ENCODE results near the gene P2RY13.

Gene P2RY13

GRCh38 chr3:151329363-151329762, at the start of gene P2RY13:
Gene P2RY13 (minus strand): TSS chr3:151329549. CDS start chr3:151329528, 21 bp downstream.
- no peak for DNase-seq (ENCODE audit: low read depth in 2 of 2)

GRCh38 chr3:151377768-151378385, 48.5 kb upstream of the P2RY13 start:
- DNase-seq (ENCODE audit: low read depth in 2 of 2), result no peak

GRCh38 chr3:151372063-151372820, 42.9 kb upstream of the P2RY13 start:
- no peak for DNase-seq (ENCODE audit: low read depth in 2 of 2)

- DNase-seq (ENCODE audit: low read depth in 2 of 2), result no peak
Measured at GRCh38 chr3:151371526-151371925, 42.2 kb upstream of the P2RY13 start.

- no peak for DNase-seq (ENCODE audit: low read depth in 2 of 2)
Measured at GRCh38 chr3:151367448-151367847, 38.1 kb upstream of the P2RY13 start.

DNA sequence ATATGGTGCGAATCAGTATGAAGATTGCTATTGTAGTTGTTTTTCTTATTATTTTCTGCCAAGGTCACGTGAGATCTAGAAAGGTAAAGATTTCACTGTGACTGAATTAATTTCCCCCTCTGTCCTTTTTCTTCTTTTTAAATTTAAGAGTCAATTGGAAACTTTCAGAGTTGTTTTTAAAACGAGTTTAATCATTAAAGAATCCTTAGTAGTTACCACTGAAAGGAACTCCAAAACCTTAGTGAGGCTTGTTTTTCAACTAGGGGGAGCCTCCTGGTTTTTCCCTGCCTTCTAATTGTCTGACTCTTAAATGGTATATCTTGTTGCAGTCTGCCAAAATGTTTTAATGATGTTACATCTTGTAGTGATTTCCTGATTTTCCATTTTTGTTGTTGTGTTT, 37.6 kb upstream of the P2RY13 start:
- DNase-seq (ENCODE audit: low read depth in 2 of 2), result no peak

DNA sequence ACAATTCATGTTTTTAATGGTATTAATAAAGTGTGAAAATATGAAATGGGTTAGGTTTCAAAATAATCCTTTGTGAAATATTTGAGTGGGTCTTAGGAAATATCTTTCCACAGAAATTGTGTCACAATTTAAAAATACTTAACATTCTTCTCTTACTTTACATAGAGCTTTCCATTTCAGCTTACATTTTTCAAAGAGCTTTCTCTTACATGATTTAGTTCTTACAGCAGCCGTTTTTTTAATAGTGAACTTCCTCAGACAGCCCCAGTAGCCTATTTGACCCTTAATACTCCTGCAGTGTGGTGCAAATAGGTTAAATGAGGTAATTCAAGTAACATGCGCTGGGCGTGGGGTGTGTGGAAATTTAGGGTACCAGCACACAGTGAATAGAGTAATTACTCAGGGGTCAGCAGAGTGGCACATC, 33.4 kb upstream of the P2RY13 start:
- peak in 1 of 2 experiments; percentile 22 for DNase-seq (ENCODE audit: low read depth in 2 of 2)

DNA sequence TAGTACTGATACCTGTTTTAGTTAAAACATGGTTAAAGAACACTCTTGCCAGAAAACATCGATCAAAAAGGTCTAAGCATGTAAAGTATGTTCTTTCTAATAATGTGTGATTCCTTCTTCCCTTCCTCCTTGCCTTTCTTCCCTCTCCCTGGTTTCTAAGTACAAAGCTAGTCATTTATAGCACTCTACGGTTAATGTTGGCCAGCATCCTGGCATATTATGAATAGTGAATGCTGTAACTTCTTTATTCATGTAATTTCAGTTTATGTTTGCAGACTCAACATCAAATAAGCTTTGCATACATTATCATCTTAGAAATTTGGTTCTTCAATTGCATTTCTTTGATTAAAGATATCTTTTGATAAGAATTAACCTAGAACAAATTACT, 28.1 kb upstream of the P2RY13 start:
- DNase-seq (ENCODE audit: low read depth in 2 of 2), result no peak

GRCh38 chr3:151356794-151357462, 27.6 kb upstream of the P2RY13 start:
- no peak for DNase-seq (ENCODE audit: low read depth in 2 of 2)

DNA sequence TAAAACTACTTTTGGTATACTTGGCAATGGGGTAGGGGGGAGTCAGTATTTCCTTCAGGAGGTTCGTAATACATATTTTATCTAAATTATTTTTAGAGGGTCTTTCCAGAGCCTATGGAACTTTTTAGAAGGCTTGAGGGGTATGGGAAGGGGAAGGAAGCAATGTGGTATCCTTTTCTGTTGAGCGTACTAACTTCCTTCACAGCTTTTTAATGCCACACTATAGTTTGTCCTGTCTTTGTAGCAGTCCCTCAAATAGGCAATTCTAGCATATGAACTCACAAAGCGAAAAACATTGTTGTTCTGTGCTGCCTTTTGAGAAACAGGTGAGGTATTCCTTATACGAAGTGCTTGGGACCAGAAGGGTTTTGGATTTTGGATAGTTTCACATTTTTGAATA, 22.3 kb upstream of the P2RY13 start:
- no peak for DNase-seq (ENCODE audit: low read depth in 2 of 2)

DNA sequence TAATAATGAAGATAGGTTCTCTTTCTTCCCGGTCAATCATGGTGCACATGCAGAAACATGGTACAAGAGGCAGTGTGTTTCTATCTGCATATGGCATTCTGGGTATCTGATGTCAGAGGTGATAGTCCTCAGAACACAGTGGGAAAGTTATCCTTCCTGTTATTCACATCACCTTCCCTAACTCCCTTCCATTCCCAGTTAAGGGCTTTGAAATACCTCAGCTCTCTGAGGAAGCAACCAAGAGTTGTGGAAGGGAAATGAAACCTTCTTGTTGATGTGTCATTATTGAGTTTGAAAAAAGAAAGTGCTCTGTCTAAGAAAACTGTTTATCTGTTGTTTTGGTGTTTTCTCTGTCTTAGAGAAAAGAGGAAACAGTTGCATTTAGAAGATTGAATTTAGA, 21.9 kb upstream of the P2RY13 start:
- no peak for DNase-seq (ENCODE audit: low read depth in 2 of 2)

- no peak for DNase-seq (ENCODE audit: low read depth in 2 of 2)
Measured at GRCh38 chr3:151350656-151351055, 21.3 kb upstream of the P2RY13 start.

DNA sequence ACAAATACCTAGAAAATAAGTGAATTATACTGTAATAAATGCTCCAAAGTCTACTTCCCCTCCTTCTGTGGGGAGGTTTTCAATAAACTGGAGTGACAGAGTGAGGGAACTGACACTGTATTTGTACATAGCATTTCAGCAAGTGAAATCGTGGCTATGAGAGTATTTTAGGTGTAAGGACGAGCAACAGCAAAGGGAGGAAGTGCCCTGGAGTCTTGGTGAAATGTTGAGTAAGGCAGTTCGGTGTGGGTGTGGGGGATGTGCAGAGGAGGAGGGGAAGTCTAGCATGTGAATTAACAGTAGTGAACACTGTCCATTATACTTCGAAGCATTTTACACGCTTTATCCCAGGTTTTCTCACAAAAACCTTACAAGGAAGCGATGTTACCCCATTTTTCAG, 18.1 kb upstream of the P2RY13 start:
- no peak for DNase-seq (ENCODE audit: low read depth in 2 of 2)

- no peak for DNase-seq (ENCODE audit: low read depth in 2 of 2)
Measured at GRCh38 chr3:151346292-151346691, 16.9 kb upstream of the P2RY13 start.

DNA sequence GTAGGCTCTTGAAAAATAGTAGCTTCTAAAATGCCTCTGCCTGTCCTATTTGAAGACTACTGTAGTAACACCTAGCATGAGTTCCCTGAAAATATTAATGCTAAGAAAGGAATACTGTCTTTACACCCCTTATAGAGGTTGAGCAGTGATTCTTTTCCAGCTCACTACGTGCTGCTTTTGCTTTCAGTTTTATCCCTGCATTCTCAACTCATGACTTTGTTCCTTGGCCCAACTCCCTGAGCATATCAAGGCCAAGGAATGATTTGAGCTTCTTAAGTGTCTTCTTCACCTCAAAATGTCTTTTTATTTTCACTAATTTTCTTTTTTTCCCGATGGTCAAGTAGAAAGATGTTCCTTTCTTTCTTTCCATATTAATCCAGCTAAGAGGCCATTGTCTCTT, 16.5 kb upstream of the P2RY13 start:
- DNase-seq (ENCODE audit: low read depth in 2 of 2), result peak; percentile 26 to 29

- no peak for DNase-seq (ENCODE audit: low read depth in 2 of 2)
Measured at GRCh38 chr3:151331696-151332095, 2.3 kb upstream of the P2RY13 start.

DNA sequence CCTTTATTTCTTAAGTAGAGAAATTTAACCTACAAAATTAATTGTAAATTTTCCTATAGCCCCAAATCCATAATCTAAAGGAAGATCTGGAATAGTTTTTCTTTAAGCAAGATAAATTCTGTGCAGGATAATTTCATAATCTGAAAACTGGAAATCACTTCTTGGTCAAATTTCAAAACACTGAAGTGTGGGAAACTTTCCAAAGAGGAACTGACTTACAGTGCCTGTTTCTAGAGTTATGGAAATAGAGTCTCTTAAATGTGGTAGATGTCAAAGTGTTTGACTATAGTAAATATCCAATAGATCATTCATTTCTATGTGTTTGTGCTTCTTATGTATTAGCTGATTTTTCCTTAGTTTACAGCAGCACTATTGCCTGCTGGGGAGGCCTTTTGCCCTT, 1.6 kb upstream of the P2RY13 start:
- DNase-seq (ENCODE audit: low read depth in 2 of 2), result no peak

DNA sequence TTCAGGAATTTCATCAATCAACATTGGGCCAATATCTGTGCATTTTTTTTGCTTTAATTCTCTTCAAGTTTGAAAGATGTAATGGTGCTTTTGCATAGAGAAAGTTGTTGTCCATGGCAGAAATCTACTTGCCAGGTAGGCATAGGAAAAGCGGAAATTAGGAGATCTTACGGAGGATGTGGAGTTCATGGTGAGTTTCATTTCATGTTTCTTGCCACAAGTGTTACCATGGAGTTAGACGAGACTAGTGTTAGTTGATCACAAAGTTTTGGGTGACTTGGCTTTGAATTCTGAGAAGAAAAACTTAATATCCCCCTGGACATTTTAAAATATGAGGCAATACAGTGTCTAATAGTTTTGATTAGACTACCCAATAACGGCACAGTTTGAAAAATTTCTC, 1.0 kb upstream of the P2RY13 start:
- DNase-seq (ENCODE audit: low read depth in 2 of 2), result no peak

DNA sequence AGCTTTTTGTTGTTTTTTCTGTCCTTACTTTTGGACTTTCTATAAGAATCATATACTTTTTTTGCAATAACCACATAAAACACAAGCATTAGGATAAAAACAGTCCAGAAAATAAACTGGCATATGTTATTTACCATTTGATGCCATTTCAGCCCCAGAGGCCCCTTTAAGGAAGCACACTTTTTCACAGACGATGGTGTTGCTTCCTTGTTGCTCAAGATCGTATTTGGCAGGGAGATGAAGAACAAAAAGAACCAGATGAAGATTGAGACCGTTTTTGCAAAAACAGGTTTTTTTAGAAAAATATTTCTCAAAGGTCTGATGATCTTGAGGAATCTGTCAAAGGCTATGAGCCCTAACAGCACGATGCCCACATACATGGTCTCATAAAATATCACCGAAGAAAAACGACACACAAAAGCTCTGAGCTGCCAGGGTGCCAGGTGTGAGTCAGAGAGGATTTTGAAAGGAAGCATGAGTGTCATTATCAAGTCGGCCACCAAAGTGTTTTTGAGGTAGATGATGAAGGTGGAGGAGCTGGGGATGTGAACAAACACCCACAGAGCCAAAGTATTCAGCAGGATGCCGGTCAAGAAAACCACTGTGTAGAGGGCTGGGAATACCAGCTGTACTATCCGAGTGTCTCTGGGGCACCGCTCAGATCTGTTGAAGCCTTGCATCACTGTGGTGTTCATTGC, 902 bp downstream of the P2RY13 start:
- no peak for DNase-seq (ENCODE audit: low read depth in 2 of 2)

- no peak for DNase-seq (ENCODE audit: low read depth in 2 of 2)
Measured at GRCh38 chr3:151327571-151328198, 1.7 kb downstream of the P2RY13 start.

DNA sequence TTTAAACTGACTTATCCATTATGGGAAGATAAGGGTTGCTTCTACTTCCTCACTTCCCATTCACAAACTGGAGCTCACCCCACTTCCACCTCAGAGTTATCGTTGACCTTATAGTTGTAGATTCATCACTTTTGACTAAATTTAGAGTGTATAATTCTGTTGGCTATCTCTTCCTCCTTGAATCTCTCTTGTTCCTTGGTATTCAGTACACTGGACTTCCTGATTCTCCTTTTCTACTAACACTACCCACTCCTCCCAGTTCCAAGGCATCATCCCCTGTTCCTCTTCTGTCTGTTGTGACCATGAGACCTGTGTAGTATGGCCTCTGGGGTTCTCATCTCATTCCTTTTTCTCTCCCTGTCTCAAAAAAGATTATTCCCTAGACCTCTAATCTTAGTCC, 6.8 kb downstream of the P2RY13 start:
- DNase-seq (ENCODE audit: low read depth in 2 of 2), result no peak

- DNase-seq (ENCODE audit: low read depth in 2 of 2), result no peak
Measured at GRCh38 chr3:151321526-151321925, 7.8 kb downstream of the P2RY13 start.

All from fibroblast of skin of left quadriceps (primary cell).